ENCODE measurements around the gene WDR77. TPM values are rescaled to one million over a fixed set of nuclear protein-coding genes. Genes with fewer than 3 reads are reported as not detected.

The WDR77 gene
- polyA plus RNA-seq, 3 donors = 26.4 to 62.2 (median 28.1) TPM

DNA sequence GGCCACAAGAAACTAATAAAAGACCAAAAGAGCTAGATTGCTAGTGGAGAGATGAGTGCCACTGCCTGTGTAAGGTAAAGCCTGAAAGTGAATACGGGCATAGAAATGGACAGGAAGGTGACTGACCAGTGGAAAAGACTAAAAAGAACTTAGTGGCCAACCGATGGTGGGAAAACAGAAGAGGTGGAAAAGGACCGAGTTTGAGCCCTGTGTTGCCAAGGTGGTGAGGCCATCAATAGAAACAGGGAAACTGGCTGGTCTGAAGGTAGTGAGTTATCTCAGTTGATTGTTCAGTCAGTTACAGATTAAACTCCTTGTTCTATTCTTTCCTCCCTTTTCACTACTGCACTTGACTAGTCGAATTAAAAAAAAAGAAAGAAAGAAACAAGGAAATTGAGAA, 2.5 kb downstream of the WDR77 start:
- no peaks in the 10 kb centered on the region for H3K9me3 ChIP-seq (replicated peaks in 1 of 2; ENCODE audit: control insufficient read depth in 1 of 2, insufficient read depth in 1 of 2, low read length in 2 of 2)
- no peak overlapping the region for H3K4me2 ChIP-seq (replicated peaks; ENCODE audit: extremely low read depth, low read length, poor library complexity, severe bottlenecking)
- H3K4me1 Mint-ChIP-seq = peaks cover 40% of the 10 kb centered on the region

DNA sequence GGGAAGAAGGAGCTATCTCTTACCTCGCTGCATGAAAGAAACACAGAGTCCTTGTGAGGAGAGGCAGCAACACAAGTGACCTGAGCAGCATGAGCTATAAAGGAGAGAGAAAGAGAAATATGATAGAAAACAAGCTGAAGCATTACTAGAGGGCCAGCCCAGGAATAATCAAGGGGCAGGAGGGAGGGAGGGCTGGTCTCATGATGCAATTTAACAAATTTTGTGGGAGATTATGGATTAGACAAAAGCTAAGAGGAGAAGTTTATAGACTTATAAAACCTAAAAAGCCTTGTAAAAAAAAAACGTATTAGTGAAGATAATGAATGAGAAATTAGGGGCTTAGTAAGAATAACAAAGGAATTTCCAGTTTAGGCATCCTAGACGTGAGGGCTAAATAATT, 5.0 kb downstream of the WDR77 start:
- Histone ChIP-seq H3K79me2 (ENCODE audit: insufficient read depth, low read length) (peaks cover 19% of the 10 kb centered on the region), H3K4me2 (replicated peaks; ENCODE audit: extremely low read depth, low read length, poor library complexity, severe bottlenecking) (no peak overlapping the region), H2AFZ (ENCODE audit: insufficient read depth, low read depth, low read length, poor library complexity, severe bottlenecking) (no peak overlapping the region), H3K36me3 (replicated peaks in 1 of 2; ENCODE audit: control insufficient read depth in 1 of 2, insufficient read depth in 2 of 2, low read length in 2 of 2) (peaks cover 65 to 83% of the 10 kb centered on the region in 2 donors), H3K4me1 (ENCODE audit: control insufficient read depth in 1 of 2, insufficient read depth in 2 of 2, low read length in 2 of 2) (peaks cover 14 to 16% of the 10 kb centered on the region in 2 donors), H3K4me3 (replicated peaks in 1 of 3; ENCODE audit: low read depth in 2 of 3, low read length in 3 of 3) (no peak overlapping the region), H3K27ac (ENCODE audit: low read depth in 1 of 2, low read length in 2 of 2) (no peak overlapping the region), H4K20me1 (ENCODE audit: insufficient read depth, low read length) (peaks cover 5% of the 10 kb centered on the region), H3K9ac (ENCODE audit: insufficient read depth, low read length, poor library complexity, severe bottlenecking) (no peak overlapping the region), H3K27me3 (ENCODE audit: control insufficient read depth in 2 of 2, insufficient read depth in 2 of 2, low read length in 2 of 2) (no peaks in the 10 kb centered on the region), H3K9me3 (replicated peaks in 1 of 2; ENCODE audit: control insufficient read depth in 1 of 2, insufficient read depth in 1 of 2, low read length in 2 of 2) (no peaks in the 10 kb centered on the region)
- TF ChIP-seq, protein P1, sequence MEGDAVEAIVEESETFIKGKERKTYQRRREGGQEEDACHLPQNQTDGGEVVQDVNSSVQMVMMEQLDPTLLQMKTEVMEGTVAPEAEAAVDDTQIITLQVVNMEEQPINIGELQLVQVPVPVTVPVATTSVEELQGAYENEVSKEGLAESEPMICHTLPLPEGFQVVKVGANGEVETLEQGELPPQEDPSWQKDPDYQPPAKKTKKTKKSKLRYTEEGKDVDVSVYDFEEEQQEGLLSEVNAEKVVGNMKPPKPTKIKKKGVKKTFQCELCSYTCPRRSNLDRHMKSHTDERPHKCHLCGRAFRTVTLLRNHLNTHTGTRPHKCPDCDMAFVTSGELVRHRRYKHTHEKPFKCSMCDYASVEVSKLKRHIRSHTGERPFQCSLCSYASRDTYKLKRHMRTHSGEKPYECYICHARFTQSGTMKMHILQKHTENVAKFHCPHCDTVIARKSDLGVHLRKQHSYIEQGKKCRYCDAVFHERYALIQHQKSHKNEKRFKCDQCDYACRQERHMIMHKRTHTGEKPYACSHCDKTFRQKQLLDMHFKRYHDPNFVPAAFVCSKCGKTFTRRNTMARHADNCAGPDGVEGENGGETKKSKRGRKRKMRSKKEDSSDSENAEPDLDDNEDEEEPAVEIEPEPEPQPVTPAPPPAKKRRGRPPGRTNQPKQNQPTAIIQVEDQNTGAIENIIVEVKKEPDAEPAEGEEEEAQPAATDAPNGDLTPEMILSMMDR (IDR thresholded peaks at IDR 0.05) = no peak
- Mint-ChIP-seq H3K27me3 (ENCODE audit: low read depth in 3 of 3) (peaks cover 0 to 2% (median 0%) of the 10 kb centered on the region in 3 donors), H3K36me3 (peaks cover 70 to 77% of the 10 kb centered on the region in 2 donors), H3K4me1 (peaks cover 26% of the 10 kb centered on the region), H3K4me3 (no peak overlapping the region), H3K9me3 (no peaks in the 10 kb centered on the region), H3K27ac (peak overlapping the region in 1 of 7 donors; percentile 1)
- no peak for DNase-seq
- WGBS (ENCODE audit: insufficient coverage) = 80% methylated on average over 1 of the region's 3 CpGs
- intact Hi-C loops (cut with micrococcal nuclease) = loop anchor here in 1 of 2 donors (10.0 kb wide), 1 partner anchor 309 kb away; no protein-coding TSS in a partner anchor

More for the DNA sequence above, 2.5 kb downstream of the WDR77 start:
- no peak overlapping the region for H3K27ac ChIP-seq (ENCODE audit: low read depth in 1 of 2, low read length in 2 of 2)
- TF ChIP-seq, protein P1 (IDR thresholded peaks at IDR 0.05) = no peak
- 94% methylated on average over 3 of the region's 4 CpGs for WGBS (ENCODE audit: insufficient coverage)
- Mint-ChIP-seq H3K27me3 (ENCODE audit: low read depth in 3 of 3) (peaks cover 0 to 2% (median 0%) of the 10 kb centered on the region in 3 donors), H3K27ac (no peak overlapping the region), H3K4me3 (no peak overlapping the region), H3K9me3 (peaks cover 0 to 2% (median 0%) of the 10 kb centered on the region in 7 donors), H3K36me3 (peaks cover 59 to 65% of the 10 kb centered on the region in 2 donors)
- no peak overlapping the region for H2AFZ ChIP-seq (ENCODE audit: insufficient read depth, low read depth, low read length, poor library complexity, severe bottlenecking)
- H3K27me3 ChIP-seq (ENCODE audit: control insufficient read depth in 2 of 2, insufficient read depth in 2 of 2, low read length in 2 of 2) = no peaks in the 10 kb centered on the region
- H3K79me2 ChIP-seq (ENCODE audit: insufficient read depth, low read length) = peaks cover 42% of the 10 kb centered on the region
- H3K9ac ChIP-seq (ENCODE audit: insufficient read depth, low read length, poor library complexity, severe bottlenecking) = no peak overlapping the region
- DNase-seq = no peak
- H4K20me1 ChIP-seq (ENCODE audit: insufficient read depth, low read length) = peaks cover 5% of the 10 kb centered on the region
- intact Hi-C loops (cut with micrococcal nuclease) = loop anchor here in 1 of 2 donors (5.0 to 10.0 kb wide), 3 partner anchors 311 to 484 kb away; partner anchors contain the start of genes DDX20 and LRIF1
- H3K4me3 ChIP-seq (replicated peaks in 1 of 3; ENCODE audit: low read depth in 2 of 3, low read length in 3 of 3) = no peak overlapping the region
- H3K4me1 ChIP-seq (ENCODE audit: control insufficient read depth in 1 of 2, insufficient read depth in 2 of 2, low read length in 2 of 2) = peaks cover 25 to 35% of the 10 kb centered on the region in 2 donors
- H3K36me3 ChIP-seq (replicated peaks in 1 of 2; ENCODE audit: control insufficient read depth in 1 of 2, insufficient read depth in 2 of 2, low read length in 2 of 2) = peaks cover 46 to 69% of the 10 kb centered on the region in 2 donors
